HG02938 (cell line): ENCODE results near the gene TLE4.

ENCODE experiments used
- ATAC-seq: cut with Tn5 transposase; IDR thresholded peaks from one replicate; pipeline ENCODE4 v1.9.1; 2021; ENCODE audit warnings: mild to moderate bottlenecking, moderate library complexity; ENCODE audit not compliant: unreplicated experiment

Gene TLE4

GRCh38 chr9:79765466-79765865 is 193.7 kb downstream of the TLE4 start:
- ATAC-seq, result no peak

GRCh38 chr9:79766091-79766490 is 194.3 kb downstream of the TLE4 start:
- no peak for ATAC-seq

- no peak for ATAC-seq
Measured at GRCh38 chr9:79768194-79768593, 196.4 kb downstream of the TLE4 start.

GRCh38 chr9:79769476-79770275 is 197.9 kb downstream of the TLE4 start:
- no peak for ATAC-seq

- no peak for ATAC-seq
Measured at GRCh38 chr9:79774356-79774755, 202.6 kb downstream of the TLE4 start.
